ENCODE measurements around the gene COQ7. TPM values are rescaled to one million over a fixed set of nuclear protein-coding genes. Genes with fewer than 3 reads are reported as not detected.

Gene COQ7
- total RNA-seq, 1 experiment from 2014 or later = 25.0 TPM

DNA sequence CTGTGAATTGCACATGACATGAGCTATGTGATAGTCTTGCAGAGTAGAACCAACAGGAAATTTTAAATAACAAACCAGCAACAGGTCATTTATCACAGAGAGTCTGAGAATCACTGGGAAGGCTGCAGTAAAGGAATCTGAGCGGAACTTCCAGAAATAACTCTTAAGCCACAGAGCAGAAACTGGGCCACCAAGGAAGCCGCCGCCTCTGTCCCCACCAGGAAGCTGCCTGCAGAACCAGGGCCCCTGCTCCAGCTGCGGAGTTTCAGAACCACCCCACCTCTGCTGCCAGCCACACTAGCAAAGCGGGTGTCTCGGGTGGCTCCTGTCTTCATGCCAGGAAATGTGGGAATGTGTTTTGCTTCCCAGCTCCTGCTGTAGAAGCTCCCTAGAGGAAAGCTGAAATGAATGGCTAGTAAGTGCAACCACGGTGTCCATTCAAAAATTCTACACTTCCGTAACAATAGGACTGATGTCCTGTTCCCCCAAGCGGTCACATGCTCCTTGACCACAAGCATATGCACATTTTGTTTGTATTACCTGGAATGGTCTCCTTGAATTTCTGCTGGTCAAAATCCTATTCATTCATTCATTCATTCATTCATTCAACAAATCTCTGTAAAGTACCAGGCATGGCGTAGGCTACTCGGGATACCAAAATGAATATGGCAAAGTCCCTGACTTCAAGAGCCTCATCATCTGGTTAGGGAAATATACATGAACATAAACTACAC, 38.6 kb downstream of the COQ7 start:
- ChIA-PET CTCF (no interaction called here), POLR2A (ENCODE audit: unreplicated experiment) (no interaction called here)
- intact Hi-C loops (cut with micrococcal nuclease) = no loop called here
- no peaks in the 10 kb centered on the region for H3K79me2 ChIP-seq (ENCODE audit: low read length)
- H3K4me2 ChIP-seq (ENCODE audit: low read length) = no peak overlapping the region
- no peak overlapping the region for H3K27ac ChIP-seq (ENCODE audit: low read length)
- DNase-seq (no peak), ATAC-seq (no peak)
- H3K27me3 ChIP-seq (ENCODE audit: low read length) = no peaks in the 10 kb centered on the region
- TF ChIP-seq, protein P1, sequence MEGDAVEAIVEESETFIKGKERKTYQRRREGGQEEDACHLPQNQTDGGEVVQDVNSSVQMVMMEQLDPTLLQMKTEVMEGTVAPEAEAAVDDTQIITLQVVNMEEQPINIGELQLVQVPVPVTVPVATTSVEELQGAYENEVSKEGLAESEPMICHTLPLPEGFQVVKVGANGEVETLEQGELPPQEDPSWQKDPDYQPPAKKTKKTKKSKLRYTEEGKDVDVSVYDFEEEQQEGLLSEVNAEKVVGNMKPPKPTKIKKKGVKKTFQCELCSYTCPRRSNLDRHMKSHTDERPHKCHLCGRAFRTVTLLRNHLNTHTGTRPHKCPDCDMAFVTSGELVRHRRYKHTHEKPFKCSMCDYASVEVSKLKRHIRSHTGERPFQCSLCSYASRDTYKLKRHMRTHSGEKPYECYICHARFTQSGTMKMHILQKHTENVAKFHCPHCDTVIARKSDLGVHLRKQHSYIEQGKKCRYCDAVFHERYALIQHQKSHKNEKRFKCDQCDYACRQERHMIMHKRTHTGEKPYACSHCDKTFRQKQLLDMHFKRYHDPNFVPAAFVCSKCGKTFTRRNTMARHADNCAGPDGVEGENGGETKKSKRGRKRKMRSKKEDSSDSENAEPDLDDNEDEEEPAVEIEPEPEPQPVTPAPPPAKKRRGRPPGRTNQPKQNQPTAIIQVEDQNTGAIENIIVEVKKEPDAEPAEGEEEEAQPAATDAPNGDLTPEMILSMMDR (conservative IDR thresholded peaks at IDR 0.05; ENCODE audit: low read depth, low read length) = no peak
- TF ChIP-seq EZH2phosphoT487 (IDR thresholded peaks at IDR 0.05; ENCODE audit: borderline replicate concordance, low read length) = no peak
- no peak for TF ChIP-seq EZH2 (IDR thresholded peaks at IDR 0.05; ENCODE audit: low read length, unreplicated experiment)
- H2AFZ ChIP-seq (ENCODE audit: low read length) = no peak overlapping the region
- no peaks in the 10 kb centered on the region for H4K20me1 ChIP-seq (ENCODE audit: low read length)
- no peaks in the 10 kb centered on the region for H3K36me3 ChIP-seq (ENCODE audit: low read depth, low read length)
- BruUV-seq (replicated peaks) = no TSS peak
- no peaks in the 10 kb centered on the region for H3K9me2 ChIP-seq (replicated peaks; ENCODE audit: low read length)
- H3K4me1 ChIP-seq (ENCODE audit: insufficient read depth, low read length) = peaks cover 27% of the 10 kb centered on the region
- no peaks in the 10 kb centered on the region for H3F3A ChIP-seq (ENCODE audit: low read length, unreplicated experiment)
- H3K4me3 ChIP-seq (ENCODE audit: low read length) = no peak overlapping the region
- no peaks in the 10 kb centered on the region for H3K9me3 ChIP-seq (ENCODE audit: low read length)
- no peak overlapping the region for H3K9ac ChIP-seq (ENCODE audit: low read length)

DNA sequence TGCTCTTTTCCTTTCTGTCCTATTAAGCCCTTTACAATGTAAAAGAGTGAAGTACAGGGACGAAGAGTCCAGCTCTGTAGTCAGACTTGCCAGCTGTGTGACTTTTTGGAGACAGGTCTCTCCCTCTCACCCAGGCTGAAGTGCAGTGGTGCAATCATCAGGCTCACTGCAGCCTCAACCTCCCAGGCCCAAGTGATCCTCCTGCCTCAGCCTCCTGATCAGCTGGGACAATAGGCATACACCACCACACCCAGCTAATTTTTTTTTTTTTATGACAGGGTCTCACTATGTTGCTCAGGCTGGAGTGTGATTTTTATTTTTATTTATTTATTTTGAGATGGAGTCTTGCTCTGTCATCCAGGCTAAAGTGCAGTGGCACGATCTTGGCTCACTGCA, 39.2 kb downstream of the COQ7 start:
- H3K4me2 ChIP-seq (ENCODE audit: low read length) = no peak overlapping the region

More for the DNA sequence above, 39.2 kb downstream of the COQ7 start:
- H3K27ac ChIP-seq (ENCODE audit: low read length) = no peak overlapping the region; the same call in 1 of the 2 replicates
- no peaks in the 10 kb centered on the region for H3K36me3 ChIP-seq (ENCODE audit: low read depth, low read length)
- no peak overlapping the region for H2AFZ ChIP-seq (ENCODE audit: low read length)
- no peak overlapping the region for H3K9ac ChIP-seq (ENCODE audit: low read length)
- H3K4me1 ChIP-seq (ENCODE audit: insufficient read depth, low read length) = peaks cover 30% of the 10 kb centered on the region
- intact Hi-C loops (cut with micrococcal nuclease) = no loop called here
- POLR2A ChIA-PET (ENCODE audit: unreplicated experiment) = no interaction called here
- BruUV-seq (replicated peaks) = no TSS peak
- no peak for TF ChIP-seq EZH2phosphoT487 (IDR thresholded peaks at IDR 0.05; ENCODE audit: borderline replicate concordance, low read length)
- TF ChIP-seq, protein P1 (conservative IDR thresholded peaks at IDR 0.05; ENCODE audit: low read depth, low read length) = no peak
- TF ChIP-seq EZH2 (IDR thresholded peaks at IDR 0.05; ENCODE audit: low read length, unreplicated experiment) = no peak
- ATAC-seq = no peak
- no peaks in the 10 kb centered on the region for H3K27me3 ChIP-seq (ENCODE audit: low read length)
- no peaks in the 10 kb centered on the region for H4K20me1 ChIP-seq (ENCODE audit: low read length)
- DNase-seq = no peak
- no peaks in the 10 kb centered on the region for H3K9me2 ChIP-seq (replicated peaks; ENCODE audit: low read length)
- CTCF ChIA-PET = no interaction called here
- H3K4me3 ChIP-seq (ENCODE audit: low read length) = no peak overlapping the region
- H3K79me2 ChIP-seq (ENCODE audit: low read length) = no peaks in the 10 kb centered on the region
- no peaks in the 10 kb centered on the region for H3F3A ChIP-seq (ENCODE audit: low read length, unreplicated experiment)
- H3K9me3 ChIP-seq (ENCODE audit: low read length) = no peaks in the 10 kb centered on the region
